Endometrium (tissue), 2 donors: ENCODE results near the gene PFDN5.
"Not testable (repeated sequence)": the region's sequence is repeated elsewhere in the genome, so short reads cannot be mapped to it uniquely, and the experiment has no call there.

Source experiments
- FAIRE-seq: peaks from 2 replicates; lab custom pipeline; 2012; peaks lifted over from hg19 to GRCh38; lab: Jason Lieb, UNC
- donor health status: control.
- donor health status: control.

Gene PFDN5

DNA sequence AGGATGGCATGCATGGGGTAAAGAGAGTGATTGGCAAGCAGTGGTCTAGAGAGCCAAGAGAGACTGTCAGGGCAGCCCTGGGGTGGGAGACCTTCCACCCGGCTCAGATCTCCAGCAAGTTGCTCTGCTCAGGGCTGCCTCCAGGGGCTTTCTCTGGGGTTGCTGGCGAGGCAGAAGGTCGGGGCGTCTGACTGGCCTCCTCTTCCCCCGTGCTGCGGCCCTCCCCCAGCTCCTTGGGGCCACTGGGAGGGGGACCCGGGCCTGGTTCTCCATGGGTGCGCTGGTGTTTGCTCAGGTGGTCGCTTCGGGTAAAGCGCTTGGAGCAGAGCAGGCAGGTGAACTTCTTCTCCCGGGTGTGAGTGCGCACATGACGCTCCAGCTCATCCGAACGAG, 32.7 kb downstream of the PFDN5 start:
- no peak for FAIRE-seq

DNA sequence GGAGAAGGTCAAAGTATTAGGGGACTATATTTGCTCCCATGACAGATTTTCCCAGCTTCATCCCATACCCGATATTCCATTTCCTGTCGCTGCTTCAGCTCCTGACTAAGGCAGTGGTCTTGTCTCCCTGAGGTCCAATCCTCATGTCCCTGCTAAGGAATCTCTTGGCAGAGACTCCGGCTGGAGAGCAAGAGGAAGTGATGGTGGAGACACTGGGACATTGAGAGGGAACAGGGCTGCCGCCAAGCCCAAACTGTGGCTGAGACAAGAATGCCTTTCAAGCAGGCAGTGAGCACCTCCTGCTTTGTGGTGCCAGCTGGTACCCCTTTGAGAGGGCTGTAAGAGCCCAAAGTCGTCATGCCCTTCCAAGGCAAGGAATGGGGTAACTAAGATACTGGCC, 35.3 kb downstream of the PFDN5 start:
- no peak for FAIRE-seq

DNA sequence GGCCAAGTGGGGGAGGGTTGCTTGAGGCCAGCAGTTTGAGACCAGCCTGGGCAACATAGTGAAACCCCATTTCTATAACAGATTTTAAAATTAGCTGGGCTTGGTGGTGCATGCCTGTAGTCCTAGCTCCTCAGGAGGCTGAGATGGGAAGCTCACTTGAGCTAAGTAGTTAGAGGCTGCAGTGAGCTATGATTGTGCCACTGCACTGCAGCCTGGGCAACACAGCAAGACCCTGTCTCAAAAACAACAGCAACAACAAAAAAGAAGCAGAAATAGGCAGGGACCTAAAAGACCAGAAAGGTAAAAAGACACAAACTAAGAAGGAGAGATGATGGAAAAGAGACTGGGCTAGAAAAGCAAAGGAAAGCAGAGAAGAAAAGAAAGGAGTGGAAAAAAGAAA, 37.0 kb downstream of the PFDN5 start:
- not testable (repeated sequence) for FAIRE-seq

DNA sequence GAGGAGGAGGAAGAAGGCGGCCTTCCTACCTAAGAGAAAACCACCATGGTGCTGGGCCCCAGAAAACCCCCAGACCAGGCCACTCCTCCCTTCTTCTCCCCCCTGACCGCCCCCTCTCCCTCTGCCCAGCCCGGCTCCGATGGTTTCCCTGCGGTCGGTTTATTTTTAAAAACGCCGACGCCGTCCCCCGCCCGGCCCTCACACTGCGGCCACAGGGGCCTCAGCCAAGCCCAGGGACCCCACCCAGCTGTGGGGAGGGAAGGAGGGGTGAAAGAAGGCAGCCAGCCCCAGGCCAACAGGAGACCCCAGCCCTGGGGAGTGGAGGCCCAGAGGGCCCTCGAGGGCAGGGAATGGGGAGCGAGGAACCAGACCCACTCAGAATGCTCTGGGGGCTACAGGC, 37.4 kb downstream of the PFDN5 start:
- FAIRE-seq = no peak

DNA sequence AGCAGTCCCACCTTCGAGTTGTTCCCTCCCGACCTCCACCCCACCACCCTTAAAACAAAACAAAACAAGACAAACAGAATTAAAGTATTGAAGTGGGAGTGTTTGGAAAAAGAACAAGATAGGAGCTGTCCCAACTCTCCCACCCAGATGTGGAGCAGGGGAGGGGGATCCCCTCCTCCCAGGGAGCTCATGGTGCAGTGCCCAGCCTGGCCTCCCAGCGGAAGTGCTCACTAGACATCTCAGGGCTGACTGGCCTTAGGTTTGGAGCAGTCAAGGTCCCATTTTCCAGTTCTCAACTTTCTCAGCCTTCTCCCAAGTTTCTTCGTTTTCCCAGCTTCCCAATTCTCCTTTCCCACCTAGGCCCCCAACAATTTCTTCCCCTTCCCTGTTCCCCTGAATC, 37.9 kb downstream of the PFDN5 start:
- FAIRE-seq = no peak

DNA sequence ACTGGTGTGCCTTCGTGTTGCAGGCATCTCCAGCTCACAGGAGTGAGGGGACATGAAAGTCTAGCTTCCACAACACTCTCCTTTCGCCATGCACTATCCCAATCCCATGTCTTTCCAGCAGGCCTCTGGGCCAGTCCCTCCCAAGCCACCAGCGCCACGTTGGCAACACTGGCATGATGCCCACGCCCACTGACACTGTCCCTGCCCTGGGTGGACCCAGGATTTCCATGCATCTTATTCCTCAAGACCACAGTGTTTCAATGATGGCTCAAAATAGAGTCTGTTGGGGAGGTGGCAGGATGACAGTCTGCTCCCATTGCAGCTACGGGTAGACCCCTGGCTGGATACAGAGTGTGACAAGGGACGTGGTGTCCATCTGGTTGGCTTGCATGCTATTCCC, 38.5 kb downstream of the PFDN5 start:
- FAIRE-seq = no peak

DNA sequence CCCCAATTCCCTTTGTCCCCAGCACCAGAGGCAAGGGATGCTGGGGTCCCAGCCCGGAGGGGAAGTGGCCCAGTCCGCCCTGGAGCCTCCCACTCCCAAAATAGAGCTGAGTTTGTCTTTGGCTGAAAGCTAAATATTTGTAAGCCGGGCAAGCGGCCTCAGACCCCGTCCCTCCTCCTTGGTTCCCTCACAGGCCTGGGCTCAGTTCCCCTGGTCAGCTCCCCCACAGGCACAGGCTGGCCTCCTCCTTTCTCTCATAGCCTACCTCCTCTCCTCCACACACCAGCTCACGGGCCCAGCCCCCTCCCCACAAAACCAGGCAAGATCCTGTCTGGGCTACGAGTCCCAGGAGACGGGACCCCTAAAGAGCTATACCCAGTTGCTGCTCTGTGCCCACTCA, 39.5 kb downstream of the PFDN5 start:
- no peak for FAIRE-seq

DNA sequence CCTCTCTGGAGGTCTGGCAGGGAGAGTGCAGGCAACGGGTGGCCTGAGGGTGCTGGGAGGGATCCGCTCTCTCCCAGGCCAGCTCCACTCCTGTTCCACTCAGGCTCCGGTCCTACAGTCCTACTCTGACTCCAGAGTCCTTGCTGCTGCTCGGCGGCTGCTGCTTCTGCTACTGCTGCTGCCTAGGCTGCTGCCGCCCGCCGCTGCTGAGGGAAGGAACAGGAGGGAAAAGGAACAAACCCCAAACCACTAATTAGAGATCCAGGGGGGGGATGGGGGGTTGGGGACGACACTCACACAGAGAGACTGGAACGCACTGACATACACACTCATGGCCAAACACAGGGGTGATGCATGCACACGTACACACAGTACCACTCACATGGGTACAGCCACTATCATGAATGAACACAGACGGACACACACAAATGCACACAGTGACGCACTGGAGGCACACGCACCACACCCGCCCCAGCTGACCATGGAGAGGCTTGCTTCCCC, 40.9 kb downstream of the PFDN5 start, which contains the start of gene SP7:
Gene SP7 (minus strand): TSS at position 174 of the 501 bp plus-strand sequence. CDS start 708 bp downstream, outside the sequence.
- FAIRE-seq = no peak

DNA sequence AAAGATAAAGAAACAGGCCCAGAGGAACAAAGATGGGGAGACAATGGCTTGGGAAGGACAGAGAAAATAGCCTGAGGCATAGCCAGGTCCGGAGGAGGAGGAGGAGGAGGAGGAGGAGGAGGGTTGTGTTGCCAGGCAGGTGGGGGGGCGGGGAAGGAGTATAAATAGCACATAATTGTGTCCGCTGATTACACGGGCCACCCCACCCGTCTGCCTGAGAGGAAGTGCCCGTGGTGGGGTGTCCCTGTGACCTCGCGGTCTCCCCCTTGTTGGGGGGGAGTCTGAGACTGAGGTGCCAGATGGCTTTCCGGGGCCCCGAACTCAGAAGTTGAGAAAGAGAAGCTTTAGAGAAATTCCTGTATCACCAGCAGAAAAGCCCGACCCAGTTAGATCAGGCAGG, 42.7 kb downstream of the PFDN5 start:
- FAIRE-seq = no peak

DNA sequence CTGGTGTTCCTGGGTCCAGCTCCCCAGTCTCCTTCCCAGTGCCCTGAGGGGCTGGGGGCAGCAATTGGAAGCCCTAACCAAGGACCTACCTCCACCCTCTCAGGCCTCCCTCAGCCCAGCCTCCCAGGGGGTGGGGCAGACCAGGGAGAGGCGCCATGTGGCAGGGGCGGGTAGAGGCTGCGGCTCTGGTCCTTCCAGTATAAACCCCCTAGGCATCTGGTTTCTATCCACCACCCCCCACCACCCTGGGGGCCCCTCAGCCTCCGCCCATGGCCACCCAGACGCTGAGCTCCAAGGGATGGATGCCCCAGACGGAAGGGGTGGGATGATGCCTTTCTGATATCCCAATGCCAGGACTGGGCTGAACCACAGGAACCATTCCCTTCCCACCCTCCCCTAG, 43.6 kb downstream of the PFDN5 start:
- FAIRE-seq = no peak

DNA sequence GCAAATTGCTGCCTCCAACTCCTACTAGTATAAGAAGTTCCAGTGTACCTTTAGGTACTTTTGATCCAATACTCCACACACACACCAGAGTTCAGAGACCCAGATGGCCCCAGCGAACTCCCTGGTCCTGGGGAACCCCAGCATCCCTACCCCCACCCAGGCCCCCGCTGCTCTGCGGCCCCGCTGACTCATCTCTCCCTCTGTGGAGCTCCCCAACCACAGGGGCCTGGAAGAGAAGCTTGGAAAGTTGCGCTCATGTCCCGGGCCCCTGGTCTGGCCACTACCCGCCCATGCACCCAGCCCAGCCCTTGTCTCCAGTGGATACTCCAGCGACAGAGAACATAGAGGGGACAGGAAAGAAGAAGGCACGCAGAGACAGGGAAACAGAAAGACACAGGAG, 45.1 kb downstream of the PFDN5 start:
- FAIRE-seq = no peak

DNA sequence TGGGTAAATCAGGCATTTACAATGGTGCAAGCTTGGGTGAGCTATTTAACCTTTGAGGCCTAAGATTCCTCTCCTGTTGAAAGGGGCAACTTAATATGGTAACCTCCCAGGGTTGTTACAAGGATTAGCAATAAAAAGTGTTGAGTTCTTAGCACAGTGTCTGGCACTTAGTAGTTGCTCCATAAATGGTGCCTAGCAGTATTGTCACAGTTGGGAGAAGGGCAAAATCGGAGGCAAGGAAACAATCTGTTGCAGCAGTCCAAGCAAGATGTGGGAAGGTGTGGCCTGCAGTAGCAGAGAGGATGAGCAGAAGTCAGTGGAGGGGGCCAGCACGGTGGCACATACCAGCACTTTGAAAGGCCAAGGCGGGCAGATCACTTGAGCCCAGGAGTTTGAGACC, 48.1 kb downstream of the PFDN5 start:
- FAIRE-seq = no peak

DNA sequence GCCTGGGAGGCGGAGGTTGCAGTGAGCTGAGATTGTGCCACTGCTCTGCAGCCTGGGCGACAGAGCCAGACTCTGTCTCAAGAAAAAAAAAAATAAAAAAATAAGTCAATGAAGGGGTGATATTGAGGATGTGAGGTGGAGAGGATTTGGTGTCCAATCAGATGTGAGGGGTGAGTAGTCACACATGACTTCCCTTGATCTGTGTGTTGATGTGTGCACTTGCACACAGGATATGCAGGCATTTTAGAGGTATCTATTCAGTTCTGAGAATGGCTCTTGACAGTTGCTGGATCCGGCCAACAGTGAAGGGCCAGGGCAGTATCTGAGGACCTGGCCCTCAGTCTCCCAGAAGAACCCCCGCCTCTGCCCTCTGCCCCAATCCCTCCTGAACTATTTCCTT, 48.6 kb downstream of the PFDN5 start:
- FAIRE-seq = no peak

DNA sequence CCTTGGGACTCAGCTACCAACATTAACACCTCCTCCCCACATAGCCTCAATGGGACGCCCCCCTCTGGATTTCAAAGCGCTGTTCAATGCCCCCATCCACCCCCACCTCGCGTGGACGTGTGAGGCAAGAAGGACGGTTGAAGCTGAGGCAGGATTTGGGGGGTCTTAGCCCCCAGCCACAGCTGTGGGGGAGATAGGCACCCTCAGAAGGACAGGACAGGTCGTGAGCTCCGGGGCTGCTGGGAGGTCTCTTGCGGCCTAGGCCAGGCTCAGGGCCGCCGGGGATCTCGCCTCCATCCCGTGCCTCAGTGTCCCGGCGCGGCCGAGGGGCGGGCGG, 49.1 kb downstream of the PFDN5 start:
- FAIRE-seq = no peak

DNA sequence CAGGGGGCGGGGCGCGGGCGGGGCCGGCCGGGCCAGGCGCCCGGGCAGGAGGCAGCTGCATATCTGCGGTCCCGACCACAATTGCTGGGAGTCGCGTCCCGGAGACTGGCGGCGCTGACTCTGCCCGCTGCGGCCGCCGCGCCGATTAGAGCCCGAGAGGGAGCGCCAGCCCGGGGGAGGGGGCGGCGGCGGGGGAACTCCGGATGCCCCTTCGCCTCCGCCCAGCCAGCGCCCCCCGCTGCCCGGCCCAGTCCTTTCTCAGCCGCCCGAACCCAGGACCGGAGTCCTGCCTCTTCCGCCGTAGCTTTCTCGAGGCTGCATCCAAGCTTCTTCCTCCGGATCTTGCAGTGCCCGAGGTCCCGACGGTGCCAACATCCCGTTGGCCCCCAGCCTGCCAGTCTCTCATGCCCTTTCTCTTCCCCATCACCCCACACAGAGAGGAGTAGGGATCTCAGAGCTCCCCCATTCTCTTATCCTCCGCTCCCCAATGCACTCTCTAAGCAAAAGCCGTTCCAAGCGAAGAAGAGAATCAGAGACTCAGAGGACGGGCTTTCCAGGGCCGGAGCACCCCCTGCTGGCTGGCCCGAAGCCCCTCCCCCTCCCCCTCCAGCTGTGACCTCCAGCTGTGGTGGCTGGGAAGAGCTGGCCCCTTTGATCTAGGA, 49.6 kb downstream of the PFDN5 start:
- FAIRE-seq = no peak

DNA sequence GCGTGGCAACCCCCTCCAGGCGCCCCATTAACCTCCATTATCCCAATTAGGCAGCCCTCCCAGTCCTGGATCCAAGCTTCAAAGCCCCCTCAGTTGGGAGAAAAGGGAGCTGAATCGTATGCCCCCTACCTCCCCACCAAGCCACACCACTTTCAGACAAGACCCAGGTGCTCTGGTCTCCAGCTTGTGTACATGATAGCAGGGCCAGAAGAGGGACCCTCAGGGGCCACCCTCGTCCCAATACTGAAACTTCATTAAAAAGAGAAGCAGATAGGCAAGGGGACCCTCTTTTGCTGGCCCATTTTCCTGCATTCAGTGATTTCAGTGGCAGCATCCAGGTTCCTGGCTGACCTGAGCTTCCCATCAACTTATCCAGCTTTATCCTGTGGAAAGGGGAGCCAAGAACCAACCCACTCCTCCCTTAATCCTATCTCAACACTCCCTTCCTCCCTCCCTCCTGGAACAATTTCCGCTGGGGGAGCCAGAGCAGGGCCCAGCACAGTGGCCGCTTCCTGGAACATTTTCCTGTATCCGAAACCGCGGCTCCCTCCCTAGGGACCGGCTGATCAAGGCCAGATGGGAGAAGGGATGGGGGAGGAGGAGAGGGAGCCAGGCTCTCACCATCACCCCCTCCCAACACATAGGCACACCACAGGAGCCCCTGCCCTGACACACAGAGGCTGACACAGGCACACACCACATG, 50.3 kb downstream of the PFDN5 start:
- FAIRE-seq = no peak

DNA sequence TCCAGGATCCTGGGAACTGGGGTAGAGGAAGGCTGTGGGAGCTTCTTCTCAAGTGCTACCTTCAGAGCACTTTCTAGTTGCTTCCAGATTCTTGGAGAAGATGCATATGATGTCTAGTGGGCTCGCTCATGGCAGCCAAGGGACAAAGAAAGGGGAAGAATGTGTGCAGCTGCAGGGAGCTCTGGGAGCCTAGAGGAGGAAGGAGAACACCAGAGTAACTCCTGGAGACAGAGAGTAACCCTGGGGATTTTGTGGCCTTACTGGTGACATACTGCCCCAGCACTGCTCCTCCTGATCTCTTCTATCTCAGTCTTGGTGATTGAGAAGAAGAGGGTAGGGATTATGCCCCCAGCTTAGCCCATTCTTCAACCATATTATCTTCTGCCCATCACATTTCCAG, 51.1 kb downstream of the PFDN5 start:
- no peak for FAIRE-seq

DNA sequence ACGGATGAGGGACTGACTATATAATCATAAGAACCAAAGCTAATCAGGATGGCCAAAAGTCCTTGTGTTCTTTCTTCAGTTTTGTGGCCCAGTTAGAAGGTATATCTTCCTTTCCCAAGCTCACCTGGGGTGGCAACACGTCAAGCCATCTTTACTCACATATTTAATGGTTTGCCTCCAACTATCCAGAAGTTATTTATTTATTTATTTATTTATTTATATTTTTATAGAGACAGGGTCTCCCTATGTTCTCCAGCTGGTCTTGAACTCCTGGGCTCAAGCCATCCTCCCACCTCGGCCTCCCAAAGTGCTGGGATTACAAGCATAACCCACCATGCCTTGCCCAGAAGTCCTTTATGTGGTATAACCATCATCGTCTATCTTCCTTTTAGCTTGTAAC, 52.6 kb downstream of the PFDN5 start:
- no peak for FAIRE-seq
